IMR-90 (cell line): Measurements from ENCODE around the gene STUB1. TPM values are rescaled to one million over a fixed set of nuclear protein-coding genes. Genes with fewer than 3 reads are reported as not detected.

Source experiments
- ATAC-seq: fragments of 200-7000 bp; cut with Tn5 transposase; 2 replicates; pipeline ENCODE4 v1.9.1; 2020; ENCODE audit warnings: low read depth, mild to moderate bottlenecking, moderate library complexity
- BruUV-seq: library from RNA; stranded (reverse); fragments of 400-500 nt; replicated peaks from 2 replicates; lab custom pipeline; 2021; lab: Mats Ljungman, UMichigan
- CTCF ChIA-PET: fragments of 300-600 bp; formaldehyde crosslinking; extraction: SDS; loops from one replicate; lab custom pipeline; 2021; ENCODE audit warnings: antibody characterized with exemption; lab: Yijun Ruan, JAX
- POLR2A ChIA-PET: fragments of 300-600 bp; sonication (Branson Sonifier 250); formaldehyde crosslinking; loops from one replicate; lab custom pipeline; 2022; ENCODE audit warnings: antibody characterized with exemption; ENCODE audit not compliant: unreplicated experiment; lab: Charles Lee
- DNase-seq: peaks from one replicate; pipeline ENCODE4 v3.0.0; 2013
- H2AFZ ChIP-seq: replicated peaks from 2 replicates; pipeline ENCODE3; 2013; ENCODE audit warnings: low read length, mild to moderate bottlenecking; ENCODE audit not compliant: poor library complexity
- H2AK5ac ChIP-seq: 2 replicates; pipeline ENCODE4 v1.6.1; 2013; ENCODE audit warnings: low read depth, low read length, inconsistent platforms
- H2AK9ac ChIP-seq: replicated peaks from 2 replicates; pipeline ENCODE3; 2013; ENCODE audit warnings: mild to moderate bottlenecking, low read depth, low read length, moderate library complexity; ENCODE audit not compliant: poor library complexity
- H2BK120ac ChIP-seq: 2 replicates; pipeline ENCODE4 v1.6.1; 2013; ENCODE audit warnings: low read depth, low read length, inconsistent platforms
- H2BK15ac ChIP-seq: 3 replicates; pipeline ENCODE4 v1.6.1; 2013; ENCODE audit warnings: low read depth, low read length, inconsistent platforms
- H2BK20ac ChIP-seq: 2 replicates; pipeline ENCODE4 v1.6.1; 2013; ENCODE audit warnings: low read depth, mild to moderate bottlenecking, inconsistent platforms, low read length, moderate library complexity
- H2BK5ac ChIP-seq: 2 replicates; pipeline ENCODE4 v1.6.1; 2013; ENCODE audit warnings: mild to moderate bottlenecking, low read depth, low read length, inconsistent platforms; ENCODE audit not compliant: poor library complexity, severe bottlenecking
- H3K14ac ChIP-seq: replicated peaks from 2 replicates; pipeline ENCODE4 v1.6.1; 2013; ENCODE audit warnings: low read depth, low read length, inconsistent platforms
- H3K18ac ChIP-seq: 2 replicates; pipeline ENCODE4 v1.6.1; 2013; ENCODE audit warnings: low read depth, low read length, control low read depth
- H3K23ac ChIP-seq: 2 replicates; pipeline ENCODE4 v1.6.1; 2013; ENCODE audit warnings: low read depth, low read length, inconsistent platforms
- H3K27ac ChIP-seq: 2 replicates; pipeline ENCODE4 v1.5.1; 2013; ENCODE audit warnings: mild to moderate bottlenecking, control low read depth, low read length; ENCODE audit not compliant: insufficient read depth
- H3K27me3 ChIP-seq: 2 replicates; pipeline ENCODE4 v1.6.1; 2013; ENCODE audit warnings: low read length; ENCODE audit not compliant: control insufficient read depth, insufficient read depth
- H3K36me3 ChIP-seq: 2 replicates; pipeline ENCODE4 v1.6.1; 2013; ENCODE audit warnings: low read length, mixed read lengths; ENCODE audit not compliant: control insufficient read depth, insufficient read depth
- H3K4ac ChIP-seq: 2 replicates; pipeline ENCODE4 v1.6.1; 2013; ENCODE audit warnings: low read depth, low read length, inconsistent platforms
- H3K4me1 ChIP-seq: 2 replicates; pipeline ENCODE4 v1.6.1; 2013; ENCODE audit warnings: low read length, mixed read lengths; ENCODE audit not compliant: control insufficient read depth, insufficient read depth
- H3K4me2 ChIP-seq: 2 replicates; pipeline ENCODE4 v1.6.1; 2013; ENCODE audit warnings: low read depth, mild to moderate bottlenecking, control low read depth, low read length, moderate library complexity
- H3K4me3 ChIP-seq: 2 replicates; pipeline ENCODE4 v1.5.1; 2013; ENCODE audit warnings: low read depth, mild to moderate bottlenecking, control low read depth, low read length, moderate library complexity; ENCODE audit not compliant: insufficient read depth
- H3K56ac ChIP-seq: 2 replicates; pipeline ENCODE4 v1.6.1; 2013; ENCODE audit warnings: low read length, inconsistent platforms; ENCODE audit not compliant: insufficient read depth; ENCODE audit errors: extremely low read depth
- H3K79me1 ChIP-seq, 2 experiments: 2 replicates each; pipeline ENCODE4 v1.6.1; 2013; ENCODE audit warnings: low read length in 2 of 2, inconsistent platforms in 1 of 2, low read depth in 1 of 2
- H3K9ac ChIP-seq: 2 replicates; pipeline ENCODE4 v1.6.1; 2013; ENCODE audit warnings: low read depth, low read length, control low read depth
- H3K9me1 ChIP-seq: 2 replicates; pipeline ENCODE4 v1.6.1; 2013; ENCODE audit warnings: low read length, inconsistent platforms; ENCODE audit not compliant: insufficient read depth
- H3K9me3 ChIP-seq: 2 replicates; pipeline ENCODE4 v1.6.1; 2013; ENCODE audit warnings: low read length; ENCODE audit not compliant: control insufficient read depth, insufficient read depth
- H4K20me1 ChIP-seq: 2 replicates; pipeline ENCODE4 v1.6.1; 2013; ENCODE audit warnings: low read length, inconsistent platforms; ENCODE audit not compliant: insufficient read depth
- H4K5ac ChIP-seq: 2 replicates; pipeline ENCODE4 v1.6.1; 2013; ENCODE audit warnings: mild to moderate bottlenecking, low read depth, low read length, control low read depth
- H4K8ac ChIP-seq, 2 experiments: 2 replicates each; pipeline ENCODE4 v1.6.1; 2013; ENCODE audit warnings: low read depth in 2 of 2, low read length in 2 of 2, control low read depth in 1 of 2, inconsistent platforms in 1 of 2
- H4K91ac ChIP-seq: 2 replicates; pipeline ENCODE4 v1.6.1; 2013; ENCODE audit warnings: low read depth, low read length, inconsistent platforms; ENCODE audit not compliant: insufficient read depth
- BHLHE40 ChIP-seq: fragments of 150-350 bp; IDR thresholded peaks from 2 replicates; pipeline ENCODE4 v1.6.1; 2016; ENCODE audit warnings: mild to moderate bottlenecking, low read depth, low read length
- CEBPB ChIP-seq: IDR thresholded peaks from 2 replicates; pipeline ENCODE4 v1.6.1; 2012; ENCODE audit warnings: low read depth, low read length, improper control_type of control experiment
- CHD1 ChIP-seq: IDR thresholded peaks from 2 replicates; pipeline ENCODE4 v1.6.1; 2012; ENCODE audit warnings: low read depth, low read length, improper control_type of control experiment
- FOS ChIP-seq: fragments of 150-350 bp; IDR thresholded peaks from 2 replicates; pipeline ENCODE4 v1.6.1; 2016; ENCODE audit warnings: low read depth, low read length
- MAFK ChIP-seq: IDR thresholded peaks from 2 replicates; pipeline ENCODE4 v1.6.1; 2012; ENCODE audit warnings: low read depth, low read length, improper control_type of control experiment
- MAZ ChIP-seq: IDR thresholded peaks from 2 replicates; pipeline ENCODE4 v1.6.1; 2012; ENCODE audit warnings: low read depth, mild to moderate bottlenecking, low read length, improper control_type of control experiment, moderate library complexity, borderline replicate concordance
- MXI1 ChIP-seq: IDR thresholded peaks from 2 replicates; pipeline ENCODE4 v1.6.1; 2012; ENCODE audit warnings: low read depth, mild to moderate bottlenecking, low read length, moderate library complexity, borderline replicate concordance
- NFE2L2 ChIP-seq: fragments of 150-350 bp; IDR thresholded peaks from 2 replicates; pipeline ENCODE4 v1.6.1; 2016; ENCODE audit warnings: low read depth, mild to moderate bottlenecking, low read length
- POLR2A ChIP-seq: IDR thresholded peaks from 2 replicates; pipeline ENCODE4 v1.6.1; 2012; ENCODE audit warnings: mild to moderate bottlenecking, low read depth, low read length
- RAD21 ChIP-seq: IDR thresholded peaks from 2 replicates; pipeline ENCODE4 v1.6.1; 2012; ENCODE audit warnings: low read length, improper control_type of control experiment
- RFX5 ChIP-seq: IDR thresholded peaks from 2 replicates; pipeline ENCODE4 v1.8.0; 2012; ENCODE audit warnings: low read depth, mild to moderate bottlenecking, low read length, moderate library complexity
- SMC3 ChIP-seq: fragments of 150-350 bp; IDR thresholded peaks from 2 replicates; pipeline ENCODE4 v1.6.1; 2016; ENCODE audit warnings: low read depth, mild to moderate bottlenecking, antibody characterized with exemption, low read length, moderate library complexity
- WGBS, 2 experiments: methylation state at CpG; one replicate each; pipeline versions ENCODE4 v1.1.5 to v1.1.7; 2013; ENCODE audit warnings: missing lambda C conversion rate in 2 of 2; ENCODE audit not compliant: insufficient read length in 1 of 2; ENCODE audit errors: extremely low coverage in 2 of 2; 5-methylcytosine and 5-hydroxymethylcytosine counted together
- dilution Hi-C: fragments of 300-500 bp; cut with HindIII; formaldehyde crosslinking; loops from one replicate; pipeline ENCODE4 v1.14.3; 2018; ENCODE audit warnings: low sequenced_read_pairs; ENCODE audit not compliant: unreplicated experiment
- in situ Hi-C: fragments of 300-500 bp; cut with MboI; formaldehyde crosslinking; loops from 3 replicates; pipeline ENCODE4 v1.14.3; 2019; ENCODE audit warnings: low sequenced_read_pairs, inconsistent platforms, mixed read lengths
- intact Hi-C: fragments of 100-400 bp; cut with micrococcal nuclease; formaldehyde crosslinking; loops from 2 replicates; pipeline ENCODE4 v1.10.0; 2022
- polyA plus RNA-seq, 3 experiments: library from polyadenylated mRNA; depleted of rRNA; stranded (reverse); fragments of >200 nt; gene quantifications; 2 replicates each; pipeline ENCODE4 v1.2.3, GENCODE V29; 2012; ENCODE audit warnings: low replicate concordance in 1 of 3
- total RNA-seq: library from RNA; depleted of rRNA; stranded (reverse); fragments of >200 nt; gene quantifications from 2 replicates; pipeline ENCODE4 v1.2.3, GENCODE V29; 2012
- TF ChIP-seq, protein P1 (sequence below): conservative IDR thresholded peaks from 2 replicates; pipeline ENCODE4 v1.5.1; 2012; ENCODE audit warnings: mild to moderate bottlenecking, low read depth, low read length, improper control_type of control experiment
- TF ChIP-seq, protein P2 (sequence below): fragments of 150-350 bp; IDR thresholded peaks from 2 replicates; pipeline ENCODE4 v1.6.1; 2017; ENCODE audit warnings: mild to moderate bottlenecking, antibody characterized with exemption, low read length, low read depth
- TF ChIP-seq, protein P3 (sequence below): fragments of 150-350 bp; IDR thresholded peaks from 2 replicates; pipeline ENCODE4 v1.6.1; 2016; ENCODE audit warnings: low read depth, mild to moderate bottlenecking, low read length, moderate library complexity, borderline replicate concordance

The STUB1 gene
- total and polyA plus RNA-seq, 2 of the 4 experiments (the other 2 are of a cell fraction): 183 to 186 TPM

DNA sequence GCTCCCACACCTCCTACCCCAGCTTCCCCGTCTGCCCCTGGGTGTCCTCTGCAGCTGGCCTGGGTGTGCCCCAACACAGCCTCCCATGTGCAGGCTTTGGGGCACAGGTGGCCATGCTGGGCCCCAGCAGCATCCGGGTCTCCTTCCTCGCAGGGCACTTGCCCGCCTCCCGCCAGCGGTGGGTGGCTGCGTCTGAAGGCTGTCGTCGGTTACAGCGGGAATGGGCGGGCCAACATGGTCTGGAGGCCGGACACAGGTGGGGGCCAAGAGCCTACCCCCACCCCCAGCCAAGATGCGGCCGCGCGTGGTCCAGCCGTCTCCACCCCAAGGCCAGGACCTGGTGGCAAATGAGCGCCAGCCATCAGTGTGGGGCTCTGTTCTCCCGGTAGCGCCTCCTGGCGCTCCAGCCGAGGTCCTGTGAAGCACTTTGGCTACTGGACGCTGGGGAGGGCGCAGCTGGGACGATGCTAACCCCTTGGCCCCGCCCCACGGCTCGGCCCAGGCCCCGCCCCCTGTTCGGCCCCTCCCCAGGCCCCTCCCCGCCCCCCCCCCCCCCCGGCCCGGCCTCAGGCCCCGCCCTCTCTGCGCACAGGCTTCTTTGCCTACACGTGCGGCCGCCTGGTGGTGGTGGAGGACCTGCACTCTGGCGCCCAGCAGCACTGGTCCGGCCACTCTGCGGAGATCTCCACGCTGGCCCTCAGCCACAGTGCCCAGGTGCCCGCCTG lies 19.6 kb upstream of the STUB1 start:
- POLR2A ChIA-PET: no interaction called here
- peaks cover 4% of the 10 kb centered on the region for H3K36me3 ChIP-seq
- WGBS, 2 experiments: 43% methylated on average over 18 of the region's 43 CpGs; no CpG with 5 or more reads in 1 of the 2 experiments
- no peak overlapping the region for H3K14ac ChIP-seq
- H3K9ac ChIP-seq: no peak overlapping the region
- no peaks in the 10 kb centered on the region for H3K9me1 ChIP-seq
- no peak overlapping the region for H2BK15ac ChIP-seq
- peak overlapping the region; percentile 88 for H2AFZ ChIP-seq
- dilution Hi-C loops (no loop called here), intact Hi-C loops (loop anchor here (2.0 kb wide), 1 partner anchor 82 kb away; no protein-coding TSS in a partner anchor), in situ Hi-C loops (no loop called here)
- H3K27me3 ChIP-seq: no peaks in the 10 kb centered on the region
- peak; percentile 77 for DNase-seq
- no peak overlapping the region for H3K4me2 ChIP-seq
- no peak overlapping the region for H2BK5ac ChIP-seq
- H3K4ac ChIP-seq: no peak overlapping the region
- no peaks in the 10 kb centered on the region for H3K9me3 ChIP-seq
- ATAC-seq: peak; percentile 96
- no peak overlapping the region for H3K4me3 ChIP-seq
- H2BK20ac ChIP-seq: no peak overlapping the region
- H3K23ac ChIP-seq: no peak overlapping the region
- peak overlapping the region in 1 of 2 experiments; percentile 43; a peak in 1 of 4 replicates for H4K8ac ChIP-seq
- H3K79me1 ChIP-seq: no peaks in the 10 kb centered on the region
- peaks cover 5% of the 10 kb centered on the region for H3K4me1 ChIP-seq
- peak overlapping the region; percentile 97 for H2AK9ac ChIP-seq
- no TSS peak for BruUV-seq
- H2AK5ac ChIP-seq: peak overlapping the region; percentile 27; the same call in 1 of the 2 replicates
- H3K27ac ChIP-seq: no peak overlapping the region
- CTCF ChIA-PET: interaction anchor here (0.7 kb wide), 1 partner anchor 13 kb away, joined by 3 read pairs; no protein-coding TSS in a partner anchor
- H3K56ac ChIP-seq: no peak overlapping the region
- no peak overlapping the region for H4K91ac ChIP-seq
- H3K18ac ChIP-seq: no peak overlapping the region
- H2BK120ac ChIP-seq: no peak overlapping the region
- no peaks in the 10 kb centered on the region for H4K20me1 ChIP-seq
- no peak overlapping the region for H4K5ac ChIP-seq
- TF ChIP-seq RFX5 (no peak), RAD21 (peak; percentile 23), CEBPB (no peak), CHD1 (no peak), FOS (no peak), POLR2A (no peak), MAFK (no peak), MXI1 (no peak), BHLHE40 (peak; percentile 87), MAZ (peak; percentile 61; the same call in 1 of the 2 replicates), SMC3 (peak; percentile 27; the same call in 1 of the 2 replicates), NFE2L2 (no peak)
- TF ChIP-seq, protein P1, sequence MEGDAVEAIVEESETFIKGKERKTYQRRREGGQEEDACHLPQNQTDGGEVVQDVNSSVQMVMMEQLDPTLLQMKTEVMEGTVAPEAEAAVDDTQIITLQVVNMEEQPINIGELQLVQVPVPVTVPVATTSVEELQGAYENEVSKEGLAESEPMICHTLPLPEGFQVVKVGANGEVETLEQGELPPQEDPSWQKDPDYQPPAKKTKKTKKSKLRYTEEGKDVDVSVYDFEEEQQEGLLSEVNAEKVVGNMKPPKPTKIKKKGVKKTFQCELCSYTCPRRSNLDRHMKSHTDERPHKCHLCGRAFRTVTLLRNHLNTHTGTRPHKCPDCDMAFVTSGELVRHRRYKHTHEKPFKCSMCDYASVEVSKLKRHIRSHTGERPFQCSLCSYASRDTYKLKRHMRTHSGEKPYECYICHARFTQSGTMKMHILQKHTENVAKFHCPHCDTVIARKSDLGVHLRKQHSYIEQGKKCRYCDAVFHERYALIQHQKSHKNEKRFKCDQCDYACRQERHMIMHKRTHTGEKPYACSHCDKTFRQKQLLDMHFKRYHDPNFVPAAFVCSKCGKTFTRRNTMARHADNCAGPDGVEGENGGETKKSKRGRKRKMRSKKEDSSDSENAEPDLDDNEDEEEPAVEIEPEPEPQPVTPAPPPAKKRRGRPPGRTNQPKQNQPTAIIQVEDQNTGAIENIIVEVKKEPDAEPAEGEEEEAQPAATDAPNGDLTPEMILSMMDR: peak; percentile 37
- TF ChIP-seq, protein P2, sequence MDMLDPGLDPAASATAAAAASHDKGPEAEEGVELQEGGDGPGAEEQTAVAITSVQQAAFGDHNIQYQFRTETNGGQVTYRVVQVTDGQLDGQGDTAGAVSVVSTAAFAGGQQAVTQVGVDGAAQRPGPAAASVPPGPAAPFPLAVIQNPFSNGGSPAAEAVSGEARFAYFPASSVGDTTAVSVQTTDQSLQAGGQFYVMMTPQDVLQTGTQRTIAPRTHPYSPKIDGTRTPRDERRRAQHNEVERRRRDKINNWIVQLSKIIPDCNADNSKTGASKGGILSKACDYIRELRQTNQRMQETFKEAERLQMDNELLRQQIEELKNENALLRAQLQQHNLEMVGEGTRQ: 0 out of 2 replicates have a peak, but pooled peaks have one; percentile 9
- TF ChIP-seq, protein P3, sequence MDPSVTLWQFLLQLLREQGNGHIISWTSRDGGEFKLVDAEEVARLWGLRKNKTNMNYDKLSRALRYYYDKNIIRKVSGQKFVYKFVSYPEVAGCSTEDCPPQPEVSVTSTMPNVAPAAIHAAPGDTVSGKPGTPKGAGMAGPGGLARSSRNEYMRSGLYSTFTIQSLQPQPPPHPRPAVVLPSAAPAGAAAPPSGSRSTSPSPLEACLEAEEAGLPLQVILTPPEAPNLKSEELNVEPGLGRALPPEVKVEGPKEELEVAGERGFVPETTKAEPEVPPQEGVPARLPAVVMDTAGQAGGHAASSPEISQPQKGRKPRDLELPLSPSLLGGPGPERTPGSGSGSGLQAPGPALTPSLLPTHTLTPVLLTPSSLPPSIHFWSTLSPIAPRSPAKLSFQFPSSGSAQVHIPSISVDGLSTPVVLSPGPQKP: no peak
